AG08396 (cell line): ENCODE results near the gene RGS9.

Experiments
- DNase-seq: peaks from one replicate; pipeline ENCODE4 v3.0.0; 2012; ENCODE audit warnings: low spot score, mixed read lengths

Gene RGS9

DNA sequence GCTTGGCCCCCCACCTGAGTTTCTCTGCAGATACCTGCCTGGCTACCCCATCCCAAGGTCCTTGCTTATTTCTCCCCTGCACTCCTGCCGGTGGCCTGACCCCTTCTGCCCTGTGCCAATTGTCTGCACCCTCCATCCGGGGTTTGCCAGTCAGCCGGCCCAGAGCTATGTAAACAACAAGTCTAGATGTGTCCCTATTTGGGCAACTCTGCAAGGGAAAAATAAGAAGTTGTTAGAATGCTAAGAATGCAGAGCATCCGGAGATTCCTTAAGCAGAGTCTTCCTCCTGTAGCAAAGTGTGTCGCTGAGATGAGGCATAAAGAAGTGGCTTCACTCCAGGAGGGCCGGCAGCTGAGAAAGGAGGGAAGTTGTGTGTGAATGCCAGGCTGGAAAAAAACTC is 46.6 kb downstream of the RGS9 start:
- peak; percentile 67 for DNase-seq

DNA sequence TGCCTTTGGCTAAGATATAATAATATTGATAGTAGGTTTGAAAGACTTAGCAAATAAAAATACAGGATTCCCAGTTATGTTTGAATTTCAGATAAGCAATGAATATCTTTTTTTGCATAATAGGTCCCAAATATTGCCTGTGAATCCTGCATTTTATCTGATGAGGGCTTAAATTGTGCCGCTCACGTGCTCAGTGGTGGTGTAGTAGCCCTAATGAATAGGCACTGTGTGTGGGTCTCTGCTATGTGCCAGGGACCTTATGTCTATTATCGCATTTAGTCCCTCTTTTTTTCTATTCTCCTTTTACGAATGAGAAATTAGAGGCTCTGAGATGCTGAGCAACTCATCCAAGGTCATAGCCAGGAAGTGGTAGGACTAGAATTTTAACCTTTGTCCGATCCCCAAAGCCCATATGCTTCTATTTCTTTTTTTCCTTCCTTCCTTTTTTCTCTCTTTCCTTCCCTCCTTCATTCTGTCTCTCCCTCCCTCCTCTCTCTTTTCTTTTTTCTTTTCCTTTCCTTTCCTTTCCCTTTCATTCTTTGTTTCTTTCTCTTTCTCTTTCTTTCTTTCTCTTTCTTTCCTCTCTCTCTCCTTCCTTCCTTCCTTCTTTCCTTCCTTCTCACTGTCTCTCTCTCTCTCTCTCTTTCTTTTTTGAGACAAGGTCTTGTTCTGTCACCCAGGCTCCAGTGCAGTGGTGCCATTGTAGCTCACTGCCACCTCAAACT is 47.2 kb downstream of the RGS9 start:
- no peak for DNase-seq

DNA sequence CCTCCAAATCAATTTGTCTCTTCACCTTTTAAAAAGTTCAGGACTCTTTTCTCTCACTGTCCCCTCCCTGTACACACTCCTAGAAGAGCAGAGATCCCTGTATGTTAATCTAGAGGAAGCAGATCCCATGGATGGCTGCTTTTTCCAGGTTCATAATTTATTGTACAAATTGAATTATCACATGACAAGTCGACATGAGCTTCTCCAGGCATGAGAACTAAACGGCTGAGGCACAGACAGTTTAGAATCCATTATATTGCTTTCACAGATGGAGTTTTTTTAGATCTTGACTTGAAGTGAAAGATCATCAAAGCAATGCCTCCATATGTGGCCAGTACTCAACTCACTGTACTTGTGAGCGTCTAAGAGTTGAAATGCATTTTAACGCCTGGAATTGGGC is 47.9 kb downstream of the RGS9 start:
- no peak for DNase-seq

DNA sequence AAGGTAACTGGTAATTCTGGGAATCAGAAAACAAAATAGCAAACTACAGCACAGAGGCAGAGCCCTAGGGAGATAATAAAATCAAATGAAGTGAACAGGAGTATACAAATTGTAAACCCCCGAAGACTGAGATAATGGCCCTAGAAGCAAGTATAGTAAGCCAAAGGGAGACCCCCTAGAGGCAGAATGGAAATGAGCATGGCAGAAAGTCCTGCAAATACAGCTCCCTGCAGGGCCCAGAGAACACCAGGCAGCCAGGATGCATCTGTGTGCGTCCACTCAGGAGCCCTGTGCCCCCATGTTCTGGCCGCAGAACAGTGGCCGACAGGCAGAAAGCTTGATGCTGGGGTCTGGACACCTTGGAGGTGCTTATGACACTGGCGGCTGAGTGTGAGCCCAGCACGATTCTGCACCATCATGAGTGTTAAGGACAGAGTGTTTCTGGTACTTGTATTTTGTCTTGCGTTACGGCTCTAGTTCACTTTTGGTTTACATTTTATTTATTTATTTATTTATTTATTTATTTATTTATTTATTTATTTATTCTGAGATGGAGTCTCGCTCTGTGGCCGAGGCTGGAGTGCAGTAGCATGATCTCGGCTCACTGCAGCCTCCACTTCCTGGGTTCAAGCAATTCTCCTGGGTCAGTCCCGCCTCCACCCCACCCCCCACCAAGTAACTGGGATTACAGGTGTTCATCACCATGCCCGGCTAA is 48.7 kb downstream of the RGS9 start:
- DNase-seq = no peak

DNA sequence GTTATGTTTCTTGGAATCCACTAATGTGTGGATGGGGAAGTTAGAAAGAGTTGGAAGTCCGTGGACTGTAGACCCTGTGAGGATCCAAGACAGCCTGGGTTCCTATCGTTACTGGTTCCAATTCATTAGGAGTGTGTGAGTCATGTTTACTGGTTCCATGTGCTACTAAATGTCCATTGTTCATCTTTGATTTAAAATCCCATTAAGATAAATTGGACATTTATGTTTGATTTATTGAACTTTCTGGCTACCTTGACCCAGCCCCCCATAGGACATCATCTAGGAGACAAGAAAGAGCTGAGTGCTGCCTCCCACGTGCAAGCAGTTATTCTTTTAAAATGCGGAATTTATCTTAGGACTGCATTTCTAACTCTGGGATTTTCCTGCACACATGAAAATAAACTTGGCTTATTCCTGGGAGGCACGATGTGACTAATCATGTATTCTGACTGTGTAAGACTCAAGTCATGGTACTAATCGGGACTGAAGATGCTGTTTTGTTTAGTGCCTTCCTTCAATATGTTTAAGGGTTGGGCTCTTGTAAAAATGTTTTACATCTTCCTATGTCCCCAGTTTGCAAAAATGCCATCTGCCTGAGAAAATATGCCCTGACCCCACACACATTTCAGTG is 53.4 kb downstream of the RGS9 start:
- no peak for DNase-seq

DNA sequence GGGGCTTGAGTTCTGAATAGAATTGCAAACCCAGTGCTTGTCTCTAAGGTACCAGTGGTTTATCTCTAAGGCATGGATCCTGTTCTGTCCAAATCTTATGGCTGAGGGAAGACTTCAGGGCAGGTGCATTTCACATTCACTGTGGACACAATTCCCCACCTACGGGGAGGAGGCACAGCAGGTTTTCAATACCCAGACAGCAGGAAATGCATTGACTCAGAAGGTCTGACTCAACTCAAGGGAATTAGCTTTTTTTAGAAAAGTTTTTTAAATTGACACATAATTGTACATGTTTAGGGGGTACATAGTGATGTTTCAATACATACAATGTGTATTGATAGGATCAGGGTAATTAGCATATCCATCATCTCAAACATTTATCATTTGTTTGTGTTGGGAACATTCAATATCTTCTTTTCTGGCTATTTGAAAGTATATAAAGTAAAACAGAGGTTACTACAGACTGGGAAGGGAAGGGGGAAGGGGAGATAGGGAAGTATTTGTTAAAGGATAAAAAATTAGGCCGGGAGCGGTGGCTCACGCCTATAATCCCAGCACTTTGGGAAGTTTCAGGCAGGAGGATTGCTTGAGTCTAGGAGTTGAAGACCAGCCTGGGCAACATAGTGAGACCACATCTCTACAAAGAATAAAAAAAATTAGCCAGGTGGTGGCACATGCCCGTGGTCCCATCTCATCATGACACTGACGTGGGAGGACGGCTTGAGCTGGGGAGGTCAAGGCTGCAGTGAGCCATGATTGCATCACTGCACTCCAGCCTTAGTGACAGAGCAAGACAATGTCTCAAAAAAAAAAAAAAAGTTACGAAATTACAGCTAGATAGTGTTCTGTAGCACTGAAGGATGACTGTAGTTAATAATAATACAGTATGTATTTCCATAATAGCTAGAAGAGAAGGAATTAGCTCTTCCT is 54.9 kb downstream of the RGS9 start:
- DNase-seq = peak; percentile 61

DNA sequence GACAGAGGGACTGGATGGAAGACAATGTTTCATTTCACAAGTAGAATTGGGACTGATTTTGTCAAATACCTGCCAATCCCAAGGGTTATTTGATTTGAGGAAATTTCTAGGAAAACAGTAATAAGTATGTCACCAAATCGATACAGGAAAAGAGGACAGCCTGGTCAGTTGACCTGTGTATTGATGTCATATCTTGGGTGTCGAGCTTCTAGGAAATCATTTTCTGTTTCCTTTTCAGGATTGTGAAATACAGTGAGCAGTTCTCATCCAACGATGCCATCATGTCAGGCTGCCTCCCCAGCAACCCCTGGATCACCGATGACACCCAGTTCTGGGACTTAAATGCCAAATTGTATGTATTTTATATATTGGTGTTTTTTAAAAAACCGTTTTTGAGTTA is 56.1 kb downstream of the RGS9 start:
- DNase-seq = no peak

DNA sequence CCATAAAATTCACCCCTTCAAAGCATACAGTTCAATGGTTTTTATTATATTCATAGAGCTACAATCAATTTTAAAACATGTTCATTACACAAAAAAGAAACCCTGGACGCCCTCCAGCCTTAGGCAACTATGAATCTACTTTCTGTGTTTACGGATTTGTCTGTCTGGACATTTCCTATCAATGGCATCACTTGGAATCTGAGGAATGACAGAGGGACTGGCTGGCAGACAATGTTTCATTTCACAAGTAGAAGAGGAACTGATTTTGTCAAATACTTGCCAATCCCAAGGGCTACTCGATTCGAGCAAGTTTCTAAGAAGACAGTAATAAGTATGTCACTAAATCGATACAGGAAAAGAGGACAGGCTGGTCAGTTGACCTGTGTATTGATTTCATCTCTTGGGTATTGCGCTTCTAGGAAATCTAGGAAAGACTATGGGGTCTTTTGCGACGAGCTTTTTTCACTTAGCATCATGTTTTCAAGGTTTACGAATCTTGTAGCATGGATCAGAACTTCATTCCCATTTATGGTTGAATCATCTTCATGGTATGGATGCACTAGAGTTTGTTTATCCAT is 56.6 kb downstream of the RGS9 start:
- no peak for DNase-seq

DNA sequence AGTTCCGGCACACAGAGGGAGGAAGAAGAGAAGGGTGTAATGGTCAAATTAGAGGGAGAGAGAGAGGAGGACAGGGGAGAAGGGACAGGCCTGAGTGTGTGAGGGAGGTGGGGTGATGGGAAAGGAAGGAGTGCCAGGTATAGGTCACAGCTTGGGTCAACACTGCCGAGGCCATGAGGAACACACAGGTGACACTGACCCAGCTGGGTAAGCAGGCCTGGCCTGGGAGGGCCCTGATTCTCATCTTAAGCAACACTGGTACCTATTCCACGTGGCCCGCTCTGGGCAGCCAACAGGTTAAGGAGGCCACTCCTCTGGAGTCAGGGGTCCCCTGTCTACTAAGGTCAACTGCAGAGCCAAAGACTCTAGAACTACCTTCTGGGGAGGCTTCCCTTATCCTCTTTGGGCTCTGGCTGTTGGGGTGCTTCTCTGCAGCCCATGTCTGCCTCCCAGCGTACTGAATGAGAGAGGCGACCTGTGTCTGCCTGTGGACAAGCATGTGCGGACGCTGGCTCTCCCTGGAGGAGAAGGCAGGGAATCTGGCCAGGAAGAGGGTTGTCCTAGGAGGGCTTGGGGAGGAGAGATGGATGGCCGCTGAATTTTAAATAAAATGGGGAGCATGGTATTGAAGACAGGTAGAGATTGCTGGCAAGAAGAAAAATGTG is 57.6 kb downstream of the RGS9 start:
- DNase-seq = no peak

DNA sequence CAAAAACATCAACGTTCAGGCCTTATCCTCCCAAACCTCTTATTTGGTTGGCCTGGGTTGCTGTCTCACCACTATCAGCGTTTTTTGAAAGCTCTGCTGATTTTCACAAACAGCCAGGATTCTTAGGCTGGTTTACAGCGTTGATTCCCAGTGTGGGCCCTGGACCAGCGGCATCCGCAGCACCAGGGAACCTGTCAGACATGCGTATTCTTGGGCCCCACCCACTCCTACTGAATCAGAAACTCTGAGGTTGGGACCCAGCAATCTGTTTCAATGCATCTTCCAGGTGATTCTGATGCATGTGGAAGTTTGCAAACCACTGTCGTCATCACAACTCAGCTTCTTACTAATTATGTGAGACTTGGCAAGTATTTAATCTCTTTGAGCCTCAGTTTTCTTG is 58.5 kb downstream of the RGS9 start:
- DNase-seq = no peak

DNA sequence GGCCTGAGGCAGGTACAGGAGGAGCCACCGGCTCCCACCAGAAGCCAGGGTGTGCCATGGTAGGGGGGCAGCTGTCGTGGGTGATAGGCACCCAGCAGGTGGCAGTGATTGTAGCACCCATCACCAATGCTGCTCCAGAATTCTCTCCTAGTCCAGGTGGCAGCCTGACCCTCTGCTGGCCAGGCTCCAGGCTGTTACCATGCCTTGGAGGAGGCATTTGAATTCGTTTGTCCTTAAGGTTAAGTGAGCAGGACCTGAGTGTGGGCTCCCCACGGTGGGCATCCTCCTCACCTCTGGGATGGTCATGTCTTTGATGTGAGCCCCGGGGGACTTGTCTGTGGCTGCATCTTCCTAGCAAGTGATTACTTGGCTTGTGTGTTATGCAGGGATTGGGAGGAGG is 59.4 kb downstream of the RGS9 start:
- no peak for DNase-seq

DNA sequence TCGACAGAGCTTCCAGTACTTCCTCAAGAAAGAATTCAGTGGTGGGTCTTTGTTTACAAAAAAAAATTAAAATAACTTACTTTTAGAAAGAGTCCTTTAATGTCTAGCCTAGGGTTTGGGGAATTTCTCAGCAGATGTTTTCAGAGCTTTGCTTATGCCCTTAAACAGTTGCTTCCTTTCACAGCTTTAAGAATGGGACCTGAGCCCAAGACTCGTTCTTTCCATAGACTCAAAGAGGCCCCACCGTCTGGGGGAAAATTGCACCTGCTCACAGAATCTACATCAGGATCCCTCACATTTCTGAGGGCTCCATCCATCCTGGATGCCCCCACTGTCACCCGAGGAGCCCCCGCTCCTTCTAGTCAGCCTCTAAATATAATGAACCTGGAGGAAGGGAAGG is 60.0 kb downstream of the RGS9 start:
- no peak for DNase-seq

DNA sequence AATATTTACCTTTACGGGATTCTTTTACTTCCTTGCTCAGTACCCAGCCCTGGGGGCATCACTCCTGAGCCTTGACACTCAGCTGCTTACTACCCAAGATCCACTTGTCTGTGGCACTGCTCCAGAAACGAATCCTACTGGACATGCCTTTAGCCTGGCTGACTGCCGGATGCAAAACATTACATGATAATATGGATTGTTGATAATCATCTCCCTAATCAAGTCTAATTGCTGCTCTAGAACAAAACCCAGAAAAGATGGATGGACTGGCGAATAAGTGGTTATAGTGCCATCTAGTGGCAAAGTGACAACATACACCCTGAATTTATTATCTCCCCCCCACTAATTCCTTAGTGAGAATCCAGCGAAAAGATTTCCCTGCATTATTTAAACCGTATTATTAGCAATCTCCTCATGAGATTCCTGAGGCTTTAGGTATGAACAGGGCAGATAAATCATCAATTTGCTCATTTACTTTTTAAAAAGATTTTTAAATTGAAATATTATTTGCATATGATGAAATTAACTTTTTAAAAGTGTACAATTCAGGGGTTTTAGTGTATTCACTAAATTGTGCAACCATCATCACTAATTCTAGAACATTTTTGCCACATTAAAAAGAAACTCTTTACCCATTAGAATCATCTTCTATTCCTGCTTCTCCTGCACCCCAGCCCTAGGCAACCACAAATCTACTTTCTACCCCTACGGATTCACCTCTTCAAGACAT is 61.6 kb downstream of the RGS9 start:
- DNase-seq = peak; percentile 71

DNA sequence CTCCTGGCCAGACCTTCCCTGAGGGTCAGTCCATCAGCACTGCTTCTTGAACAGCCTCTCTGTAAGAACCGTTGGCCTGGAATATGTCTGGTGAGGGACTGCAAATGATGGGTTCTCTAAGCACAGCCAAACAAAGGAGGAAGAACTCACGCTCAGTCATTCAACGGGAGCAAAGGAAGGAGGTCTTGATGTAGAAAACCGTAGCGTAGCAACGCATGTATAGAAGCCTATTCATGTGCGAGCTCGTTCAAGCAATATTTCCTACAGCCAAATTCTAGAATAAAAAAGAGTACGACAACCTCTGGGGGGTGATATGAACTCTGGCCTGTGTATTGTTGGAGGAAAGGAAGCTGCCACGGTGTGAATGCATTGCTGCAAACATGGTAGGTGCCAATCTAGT is 64.2 kb downstream of the RGS9 start:
- no peak for DNase-seq

DNA sequence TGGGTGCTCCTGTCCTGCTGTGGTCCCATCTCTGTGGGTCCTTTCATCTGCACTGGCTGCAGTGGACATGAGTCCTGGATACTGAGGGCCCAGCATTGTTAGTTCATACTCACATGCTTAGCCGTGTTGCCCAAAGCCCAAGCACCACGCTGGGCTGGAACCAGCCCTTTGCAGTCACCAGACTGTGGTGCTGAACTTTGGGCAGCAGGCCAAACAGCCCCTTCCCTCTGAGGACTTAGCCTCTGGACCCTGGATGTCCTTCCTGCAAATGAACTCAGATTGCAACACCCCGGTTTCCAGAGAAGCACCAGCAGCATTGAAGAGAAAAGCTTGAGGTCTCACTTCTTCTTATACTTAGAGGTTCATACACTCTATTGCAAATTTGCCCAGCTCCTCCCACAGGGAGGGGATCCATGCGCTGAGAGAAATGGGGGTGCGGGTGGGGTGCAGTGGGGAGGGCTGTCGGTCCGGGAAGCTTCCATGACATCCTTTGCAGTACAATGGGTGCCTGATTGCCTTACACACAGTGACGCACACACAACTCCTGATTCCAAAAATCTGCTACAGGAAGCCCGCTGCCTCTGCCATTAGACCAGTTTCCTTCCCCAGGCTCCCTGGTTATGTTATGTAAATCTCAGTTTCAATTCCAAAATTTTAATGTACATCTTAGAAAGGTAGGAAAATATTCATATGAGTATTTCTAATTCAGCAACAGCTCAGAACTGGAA is 65.8 kb downstream of the RGS9 start:
- no peak for DNase-seq

DNA sequence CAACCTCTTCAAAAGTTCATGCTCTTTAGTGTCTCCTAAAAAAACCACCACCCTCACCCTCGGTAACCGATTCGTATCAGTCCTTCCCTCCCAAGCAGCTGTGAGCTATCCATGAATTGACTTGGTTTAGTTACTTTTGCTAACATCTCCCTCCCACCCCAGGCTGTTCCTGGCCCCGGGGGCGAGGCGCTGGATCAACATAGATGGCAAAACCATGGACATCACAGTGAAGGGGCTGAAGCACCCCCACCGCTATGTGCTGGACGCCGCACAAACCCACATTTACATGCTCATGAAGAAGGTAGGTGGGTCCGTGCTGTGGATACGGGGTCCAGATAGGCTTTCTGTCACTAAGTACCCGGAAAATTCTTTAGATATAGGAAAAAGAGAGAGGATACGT is 66.8 kb downstream of the RGS9 start:
- DNase-seq = no peak

DNA sequence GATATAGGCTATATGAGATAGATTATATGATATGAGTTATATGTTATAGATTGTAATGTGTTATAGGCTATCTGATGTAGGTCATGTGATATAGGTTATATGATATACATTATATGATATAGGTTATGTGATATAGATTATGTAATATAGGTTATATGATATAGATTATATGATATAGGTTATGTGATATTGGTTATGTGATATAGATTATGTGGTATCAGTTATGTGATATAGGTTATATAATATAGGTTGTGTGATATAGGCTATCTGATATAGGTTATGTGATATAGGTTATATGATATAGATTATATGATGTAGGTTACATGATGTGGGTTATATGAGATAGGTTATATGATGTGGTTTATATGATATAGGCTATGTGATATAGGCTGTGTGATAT is 68.5 kb downstream of the RGS9 start:
- no peak for DNase-seq

DNA sequence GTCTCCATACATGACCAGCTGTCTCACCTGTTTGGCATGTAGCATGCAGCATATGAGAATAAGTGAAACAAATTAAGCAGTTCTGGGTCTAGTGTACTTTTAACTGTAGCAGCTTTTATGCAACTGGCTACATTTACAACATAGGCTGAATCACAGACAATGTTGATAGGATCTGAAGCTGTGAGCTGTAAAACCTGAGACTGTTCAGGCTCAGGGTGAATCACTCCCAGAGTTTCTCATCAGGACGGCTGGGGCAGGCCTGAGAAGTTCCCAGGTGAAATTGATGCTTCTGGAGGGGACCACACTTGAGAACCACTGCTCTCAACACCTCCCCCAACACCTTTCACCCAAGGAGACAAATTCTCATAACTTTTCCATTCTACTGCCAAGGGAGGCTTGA is 70.3 kb downstream of the RGS9 start:
- DNase-seq = peak; percentile 44

DNA sequence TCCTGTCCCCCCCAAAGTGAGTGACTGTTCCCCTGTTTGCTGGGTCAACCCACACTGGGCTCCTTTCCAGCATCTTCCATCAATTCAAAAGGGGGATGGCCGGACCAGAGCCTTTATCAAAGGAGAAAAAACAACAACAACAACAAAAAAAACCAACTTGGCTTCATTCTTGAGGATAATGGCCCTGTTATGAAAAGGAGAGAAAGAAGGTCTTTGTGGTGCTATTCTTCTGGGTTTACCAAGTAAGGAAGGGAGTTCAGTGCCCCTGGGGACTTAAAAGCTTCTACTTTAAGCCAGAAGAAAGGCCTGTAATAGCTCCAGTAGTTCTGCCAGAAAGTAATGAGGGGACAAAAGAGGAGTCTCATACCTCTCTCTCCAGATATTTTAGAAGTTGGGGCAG is 71.5 kb downstream of the RGS9 start:
- DNase-seq = no peak

DNA sequence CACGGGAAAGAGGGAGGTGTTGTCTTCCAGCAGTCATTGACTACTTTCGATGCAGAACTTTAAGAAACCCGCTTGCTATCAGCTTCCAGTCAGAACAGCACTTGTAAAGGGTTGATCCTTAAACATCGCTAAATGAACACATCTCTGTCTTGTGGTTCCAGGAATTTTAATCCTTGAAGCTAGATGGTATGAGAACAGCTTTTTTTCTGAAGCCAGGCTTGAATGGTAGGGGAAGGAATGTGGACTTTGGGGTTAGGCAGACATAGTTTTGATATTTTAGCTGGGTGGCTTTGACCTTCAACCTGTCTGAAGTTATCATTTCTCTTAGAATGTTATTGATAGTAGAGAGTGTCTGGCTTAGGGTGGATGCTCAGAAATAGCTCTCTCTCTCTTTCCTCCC is 81.1 kb downstream of the RGS9 start:
- no peak for DNase-seq
